Measurements from ENCODE around the gene RASGEF1C.

RASGEF1C gene

GRCh38 chr5:180159756-180160155, 49.3 kb downstream of the RASGEF1C start:
- DNase-seq (ENCODE audit: low read depth), result no peak

GRCh38 chr5:180157866-180158265, 51.1 kb downstream of the RASGEF1C start:
- DNase-seq (ENCODE audit: low read depth), result no peak

GRCh38 chr5:180156141-180156540, 52.9 kb downstream of the RASGEF1C start:
- DNase-seq (ENCODE audit: low read depth), result no peak

- no peak for DNase-seq (ENCODE audit: low read depth)
Observed at GRCh38 chr5:180155365-180155926, 53.6 kb downstream of the RASGEF1C start.

- no peak for DNase-seq (ENCODE audit: low read depth)
Observed at GRCh38 chr5:180154821-180155364, 54.1 kb downstream of the RASGEF1C start.

- no peak for DNase-seq (ENCODE audit: low read depth)
Observed at GRCh38 chr5:180153991-180154390, 55.0 kb downstream of the RASGEF1C start.

- DNase-seq (ENCODE audit: low read depth), result no peak
Observed at GRCh38 chr5:180153099-180153498, 55.9 kb downstream of the RASGEF1C start.

GRCh38 chr5:180143656-180144364, 65.2 kb downstream of the RASGEF1C start:
- no peak for DNase-seq (ENCODE audit: low read depth)

GRCh38 chr5:180142824-180143610, 66.0 kb downstream of the RASGEF1C start:
- no peak for DNase-seq (ENCODE audit: low read depth)

- DNase-seq (ENCODE audit: low read depth), result no peak
Observed at GRCh38 chr5:180142021-180142765, 66.8 kb downstream of the RASGEF1C start.

- no peak for DNase-seq (ENCODE audit: low read depth)
Observed at GRCh38 chr5:180141068-180141660, 67.8 kb downstream of the RASGEF1C start.

- no peak for DNase-seq (ENCODE audit: low read depth)
Observed at GRCh38 chr5:180140571-180140970, 68.4 kb downstream of the RASGEF1C start.

GRCh38 chr5:180140079-180140554, 68.9 kb downstream of the RASGEF1C start:
- DNase-seq (ENCODE audit: low read depth), result no peak

GRCh38 chr5:180139731-180140055, 69.3 kb downstream of the RASGEF1C start:
- no peak for DNase-seq (ENCODE audit: low read depth)

GRCh38 chr5:180138976-180139730, 69.9 kb downstream of the RASGEF1C start:
- DNase-seq (ENCODE audit: low read depth), result no peak

- DNase-seq (ENCODE audit: low read depth), result no peak
Observed at GRCh38 chr5:180138214-180138975, 70.6 kb downstream of the RASGEF1C start.

GRCh38 chr5:180137401-180138213, 71.4 kb downstream of the RASGEF1C start:
- no peak for DNase-seq (ENCODE audit: low read depth)

- no peak for DNase-seq (ENCODE audit: low read depth)
Observed at GRCh38 chr5:180136630-180137381, 72.2 kb downstream of the RASGEF1C start.
